HG03521 (cell line): ENCODE measurements around the gene SKOR2.
"Not testable (repeated sequence)": the region's sequence is repeated elsewhere in the genome, so short reads cannot be mapped to it uniquely, and the experiment has no call there.

Experiments used
- ATAC-seq: cut with Tn5 transposase; IDR thresholded peaks from one replicate; pipeline ENCODE4 v1.9.1; 2021; ENCODE audit warnings: mild to moderate bottlenecking, moderate library complexity; ENCODE audit not compliant: unreplicated experiment

SKOR2 gene

DNA sequence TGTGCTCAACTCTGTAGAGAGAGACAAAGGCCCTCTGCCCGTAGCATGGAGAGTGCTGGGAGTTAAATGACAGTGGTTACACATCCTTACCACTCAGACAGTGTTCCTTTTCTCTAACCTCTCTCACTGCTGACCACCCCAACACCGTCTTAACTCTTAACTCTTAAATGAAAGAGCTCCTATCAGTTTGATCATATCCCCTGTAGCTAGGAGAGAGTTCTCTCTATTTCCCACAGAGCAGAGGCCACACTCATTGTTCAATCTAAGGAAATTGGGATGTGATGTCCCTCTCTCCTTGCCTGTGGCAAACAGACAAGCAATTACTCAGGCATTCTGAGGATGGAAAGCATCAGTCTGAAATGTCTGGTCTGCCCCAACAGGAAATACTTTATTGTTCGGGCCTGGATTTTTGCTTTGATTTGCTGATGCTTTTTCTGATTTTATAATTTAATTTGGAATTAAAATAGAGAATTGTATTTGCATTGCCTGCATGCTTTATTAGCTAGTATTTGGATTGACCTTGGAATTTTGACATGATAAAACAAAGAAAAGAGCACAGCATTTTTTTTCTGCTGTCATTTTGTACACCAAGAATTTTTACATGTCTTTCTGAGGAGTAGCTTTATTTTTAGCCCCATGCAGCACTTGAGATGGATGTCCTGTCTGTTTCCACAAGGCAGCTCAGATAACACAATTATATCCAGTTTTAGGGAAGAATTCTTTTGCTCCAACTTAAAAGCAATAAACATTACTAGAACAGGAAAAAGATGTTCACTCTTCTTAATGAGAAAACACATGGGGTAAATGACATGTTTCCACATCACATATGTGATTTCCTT is 47.6 kb downstream of the SKOR2 start:
- ATAC-seq: no peak

DNA sequence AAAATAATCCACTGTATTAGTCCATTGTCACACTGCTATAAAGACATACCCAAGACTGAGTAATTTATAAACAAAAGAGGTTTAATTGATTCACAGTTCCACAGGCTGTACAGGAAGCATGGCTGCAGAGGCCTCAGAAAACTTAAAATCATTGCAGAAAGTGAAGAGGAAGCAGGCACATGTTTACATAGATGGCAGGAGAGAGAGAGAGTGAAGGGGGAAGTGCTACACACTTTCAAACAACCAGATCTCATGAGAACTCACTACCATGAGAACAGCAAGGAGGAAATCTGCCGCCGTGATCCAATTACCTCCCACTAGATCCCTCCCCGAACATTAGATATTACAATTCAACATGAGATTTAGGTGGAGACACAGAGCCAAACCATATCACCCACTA is 55.5 kb downstream of the SKOR2 start:
- not testable (repeated sequence) for ATAC-seq

DNA sequence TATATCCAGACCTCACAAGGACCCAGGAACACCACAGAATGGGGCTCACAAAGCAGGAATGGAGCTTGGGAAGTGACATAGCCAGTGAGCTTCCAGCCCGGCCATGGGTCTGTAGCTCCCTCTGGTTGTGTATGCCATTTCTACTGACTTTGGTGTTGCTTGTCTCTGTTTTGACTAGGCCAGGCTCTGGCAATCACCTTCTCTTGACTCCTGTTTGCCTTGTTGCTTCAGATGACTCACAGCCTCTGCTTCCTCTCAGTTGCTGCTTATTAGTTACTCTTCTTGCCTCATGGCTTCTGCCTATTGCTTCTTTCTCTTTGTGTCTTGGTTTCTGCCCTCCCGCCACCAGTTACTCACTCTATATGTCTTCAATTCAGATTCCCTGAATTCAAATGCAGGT is 59.5 kb downstream of the SKOR2 start:
- ATAC-seq: no peak

DNA sequence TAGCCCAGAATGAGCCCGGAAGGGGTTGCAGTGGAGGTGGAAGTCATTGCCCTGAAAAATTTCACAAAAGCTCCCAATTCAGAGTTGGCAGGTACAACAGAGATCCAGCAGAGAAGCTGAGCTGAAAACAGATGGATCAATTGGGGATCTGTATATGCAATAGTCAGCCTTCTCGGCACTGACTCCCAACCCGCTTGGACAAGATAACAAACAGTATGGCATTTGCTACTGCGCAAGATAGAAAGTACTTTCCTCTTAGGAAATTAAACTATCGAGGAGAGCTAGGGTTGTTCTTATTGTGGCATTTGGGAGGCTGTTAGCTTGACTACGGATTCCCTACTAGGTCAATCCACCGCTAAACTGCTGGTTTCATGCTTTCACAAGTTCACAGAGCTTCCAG is 63.7 kb downstream of the SKOR2 start:
- no peak for ATAC-seq

DNA sequence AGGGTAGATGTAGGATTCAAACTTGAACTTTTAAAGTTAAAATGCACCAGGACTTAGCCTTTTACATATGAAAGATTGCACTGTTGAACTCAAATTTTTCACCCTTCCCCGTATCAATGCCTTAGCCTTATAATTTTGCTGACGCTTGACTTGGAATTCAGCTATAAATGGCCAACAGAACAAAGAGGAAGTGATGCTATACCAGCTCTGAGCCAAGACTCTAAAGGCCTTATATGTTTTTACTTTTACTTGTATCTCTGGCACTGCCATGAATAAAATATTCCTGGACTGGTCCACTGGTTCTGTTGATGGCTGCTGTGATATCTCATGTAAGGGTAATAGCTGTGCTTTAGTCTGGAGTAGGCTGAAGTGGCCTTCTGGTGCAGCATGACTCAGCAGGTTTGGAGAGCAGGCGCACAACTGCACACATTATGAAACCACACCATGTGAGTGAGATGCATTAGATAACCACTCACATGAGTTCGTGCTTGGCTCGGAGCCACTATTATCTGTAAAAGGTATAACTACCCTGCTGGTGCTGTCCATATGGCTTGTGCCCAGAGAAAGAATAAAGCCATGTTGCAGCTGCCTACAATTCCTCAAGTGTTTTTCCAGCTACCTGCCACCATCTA is 66.9 kb downstream of the SKOR2 start:
- ATAC-seq: no peak

DNA sequence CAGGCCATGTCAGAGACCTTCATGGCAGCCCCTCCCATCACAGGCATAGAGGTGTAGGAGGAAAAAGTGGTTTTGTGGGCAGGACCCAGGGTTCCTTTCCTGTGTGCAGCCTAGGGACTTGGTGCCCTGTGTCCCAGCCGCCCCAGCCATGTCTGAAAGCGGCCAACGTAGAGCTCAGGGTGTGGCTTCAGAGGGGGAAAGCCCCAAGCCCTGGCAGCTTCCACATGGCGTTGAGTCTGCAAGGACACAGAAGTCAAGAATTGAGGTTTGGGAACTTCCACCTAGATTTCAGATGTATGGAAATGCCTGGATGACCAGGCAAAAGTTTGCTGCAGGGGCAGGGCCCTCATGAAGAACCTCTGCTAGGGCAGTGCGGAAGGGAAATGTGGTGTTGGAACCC is 69.3 kb downstream of the SKOR2 start:
- ATAC-seq: not testable (repeated sequence)

DNA sequence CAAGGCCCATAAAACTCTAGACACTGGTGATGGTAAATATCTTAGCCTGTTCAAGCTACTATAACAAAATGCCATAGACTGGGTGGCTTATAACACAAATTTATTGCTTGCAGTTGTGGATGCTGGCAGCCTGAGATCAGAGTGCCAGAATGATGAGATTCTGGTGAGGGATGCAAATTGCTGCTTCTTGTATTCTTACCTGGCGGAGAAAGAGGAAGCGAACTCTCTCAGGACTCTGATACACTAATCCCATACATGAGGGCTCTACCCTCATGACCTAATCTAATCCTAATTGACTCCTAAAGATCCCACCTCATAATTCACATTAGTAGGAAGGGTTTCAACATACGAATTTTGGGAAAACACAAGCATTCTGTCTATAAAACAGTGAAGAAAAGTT is 70.7 kb downstream of the SKOR2 start:
- no peak for ATAC-seq

DNA sequence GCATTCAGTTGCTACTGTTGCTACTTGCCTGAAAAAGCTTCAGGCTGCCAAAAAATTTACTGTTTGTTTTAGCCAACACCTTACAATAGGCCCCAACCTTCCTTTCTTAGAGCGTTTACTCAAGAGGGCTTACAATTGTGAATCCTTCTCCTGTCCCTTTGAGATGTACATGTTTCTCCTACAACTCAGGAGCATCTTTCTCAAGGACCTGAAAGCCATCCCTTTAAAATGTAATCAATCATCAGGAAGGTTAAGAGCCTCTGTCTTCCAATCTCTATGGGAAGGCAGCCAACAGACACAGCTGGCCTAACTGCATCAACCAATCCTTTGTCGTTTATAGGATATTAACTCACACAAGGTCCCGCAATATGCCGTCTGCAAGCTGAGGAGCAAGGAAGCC is 71.9 kb downstream of the SKOR2 start:
- no peak for ATAC-seq

DNA sequence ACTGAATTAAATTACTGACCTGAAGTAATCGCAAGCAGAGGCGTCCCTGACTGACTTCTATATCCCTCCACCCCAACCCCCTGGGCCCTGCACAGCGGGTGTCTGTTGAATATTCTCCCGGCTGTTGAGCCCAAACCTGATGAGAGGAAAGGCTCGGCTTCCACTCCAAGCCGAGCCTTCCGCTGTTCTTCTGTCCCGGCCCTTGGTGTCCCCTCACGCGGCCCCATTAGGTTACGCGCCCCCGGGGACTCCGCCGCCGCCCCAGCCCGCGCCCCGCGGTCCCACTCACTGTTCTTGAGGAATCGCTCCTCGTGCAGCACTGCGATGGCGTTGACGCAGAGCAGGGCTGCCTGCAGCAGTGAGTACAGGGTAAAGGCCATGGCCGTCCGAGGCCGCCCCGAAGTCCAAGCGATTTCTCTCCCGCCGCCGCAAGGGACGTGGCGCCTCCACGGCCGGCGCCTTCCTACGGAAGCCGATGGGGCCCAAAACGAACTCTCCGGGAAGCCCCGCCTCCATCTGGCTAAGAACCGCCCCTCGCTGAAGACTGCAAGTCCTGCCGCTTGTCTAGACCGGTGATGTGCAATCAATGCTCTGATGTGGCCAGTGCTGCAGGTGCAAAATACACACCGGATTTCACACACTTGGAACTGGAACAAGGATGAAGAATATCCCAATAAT is 75.4 kb downstream of the SKOR2 start, which contains the start of gene IER3IP1:
Gene IER3IP1 (minus strand): TSS at position 467 of the 678 bp plus-strand sequence. CDS start 87 bp downstream, at position 380.
- peak; percentile 86 for ATAC-seq

DNA sequence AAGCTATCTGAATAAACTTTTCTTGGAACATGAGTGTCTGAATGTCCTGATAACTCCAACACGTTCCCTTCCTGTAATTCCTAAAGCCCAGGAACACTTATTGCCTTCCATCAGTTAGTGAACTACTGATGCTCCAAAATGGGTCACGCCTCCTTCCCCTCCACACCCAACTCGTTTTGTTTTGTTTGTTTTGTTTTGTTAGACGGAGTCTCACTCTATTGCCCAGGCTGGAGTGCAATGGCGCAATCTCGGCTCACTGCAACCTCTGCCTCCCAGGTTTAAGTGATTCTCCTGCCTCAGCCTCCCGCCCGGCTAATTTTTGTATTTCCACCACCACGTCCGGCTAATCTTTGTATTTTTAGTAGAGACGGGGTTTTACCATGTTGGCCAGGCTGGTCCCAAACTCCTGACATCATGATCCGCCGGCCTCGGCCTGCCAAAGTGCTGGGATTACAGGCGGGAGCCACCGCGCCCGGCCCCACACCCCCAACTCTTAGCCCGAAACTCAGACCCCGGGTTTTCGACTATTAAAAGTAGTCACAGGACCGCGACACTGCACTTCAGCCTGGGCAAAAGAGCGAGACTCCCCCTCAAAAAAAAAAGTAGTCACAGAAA is 76.1 kb downstream of the SKOR2 start:
- ATAC-seq: peak; percentile 5

DNA sequence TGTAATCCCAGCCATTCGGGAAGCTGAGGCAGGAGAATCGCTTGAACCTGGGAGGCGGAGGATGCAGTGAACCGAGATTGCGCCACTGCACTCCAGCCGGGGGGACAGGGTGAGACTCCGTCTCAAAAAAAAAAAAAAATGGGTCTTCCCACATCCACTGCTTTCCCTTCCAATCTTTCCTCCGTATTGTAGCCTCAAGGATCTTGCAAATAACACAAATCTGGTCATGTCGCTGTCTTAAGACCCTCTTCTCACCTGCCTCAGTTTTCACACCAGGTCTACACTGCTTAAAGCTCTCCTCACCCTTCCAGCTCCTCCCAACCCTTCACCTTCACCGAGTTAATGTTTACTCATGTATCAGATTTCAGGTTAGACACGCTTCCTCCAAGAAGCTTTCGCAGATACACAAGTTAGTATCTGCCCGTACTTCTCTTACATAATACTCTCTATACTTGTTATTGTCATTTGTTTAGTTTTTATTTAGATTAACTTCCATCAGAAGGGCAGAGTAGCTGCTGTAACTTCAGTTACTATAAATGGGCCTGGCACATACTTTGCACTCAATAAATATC is 76.8 kb downstream of the SKOR2 start:
- ATAC-seq: no peak

DNA sequence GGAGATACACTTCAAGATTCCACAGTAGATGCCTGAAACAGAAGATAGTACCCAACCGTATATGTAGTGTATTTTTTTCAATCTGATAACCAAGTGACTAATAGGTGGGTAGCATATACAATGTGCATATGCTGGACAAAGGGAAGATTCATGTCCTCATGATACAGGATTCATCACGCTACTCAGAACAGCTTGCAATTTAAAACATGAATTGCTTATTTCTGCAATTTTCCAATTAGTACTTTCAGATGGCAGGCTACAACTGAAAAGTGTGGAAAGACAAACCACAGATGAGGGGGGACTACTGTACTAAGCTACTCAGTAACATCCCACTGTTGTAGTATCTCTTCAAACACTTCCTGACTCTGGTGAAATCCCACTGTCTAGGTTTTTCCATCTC is 79.0 kb downstream of the SKOR2 start:
- ATAC-seq: no peak

DNA sequence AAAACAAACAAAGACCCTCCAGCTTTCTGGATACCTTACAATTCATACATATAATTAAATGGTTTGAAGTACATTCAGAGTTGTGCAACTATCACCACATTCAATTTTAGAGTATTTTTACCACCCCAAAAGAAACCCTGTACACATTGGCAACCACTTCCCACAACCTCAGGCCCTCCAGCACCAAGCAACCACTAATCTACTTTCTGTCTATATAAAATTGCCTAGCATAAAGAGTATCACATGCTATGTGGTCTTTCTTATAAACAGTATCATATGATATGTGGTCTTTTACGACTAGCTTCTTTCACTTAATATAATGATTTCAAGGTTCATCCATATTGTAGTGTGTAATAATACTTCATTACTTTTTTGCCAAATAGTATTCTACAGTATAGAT is 82.5 kb downstream of the SKOR2 start:
- no peak for ATAC-seq

DNA sequence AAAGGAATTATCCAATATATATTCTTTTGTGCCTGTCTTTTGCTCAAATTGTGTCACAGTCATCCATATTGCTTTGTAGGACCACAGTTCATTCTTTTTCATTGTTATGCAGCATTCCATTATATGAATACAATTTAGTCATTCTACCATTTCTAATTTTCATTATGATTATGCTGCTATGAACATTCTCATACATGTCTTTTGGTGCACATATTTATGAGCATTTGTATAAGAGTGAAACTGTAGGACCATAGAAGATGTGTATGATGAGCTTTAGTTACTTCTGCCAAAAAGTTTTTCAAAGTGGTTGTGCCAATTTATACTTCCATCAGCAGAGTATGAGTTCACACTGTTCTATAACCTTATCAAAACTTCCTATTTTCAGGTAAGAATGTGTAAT is 83.0 kb downstream of the SKOR2 start:
- no peak for ATAC-seq

DNA sequence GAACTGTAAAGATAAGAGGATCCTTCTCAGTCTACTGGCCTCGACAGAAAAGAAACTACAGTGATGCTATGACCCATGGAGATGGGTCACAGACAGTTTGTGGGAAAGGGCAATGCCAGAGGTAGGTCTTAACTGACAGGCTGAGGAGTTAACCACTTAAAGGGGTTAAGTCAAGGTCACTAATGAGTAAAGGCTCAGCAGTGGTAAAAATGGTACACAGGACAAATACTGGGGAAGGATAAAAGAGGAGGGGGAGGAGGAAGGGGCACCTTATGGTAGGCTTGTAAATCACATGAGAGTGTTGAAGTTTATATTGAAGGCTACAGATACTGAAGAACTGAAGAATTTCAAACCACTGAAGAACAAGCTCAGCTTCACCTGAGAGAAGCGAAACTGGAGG is 85.2 kb downstream of the SKOR2 start:
- no peak for ATAC-seq

DNA sequence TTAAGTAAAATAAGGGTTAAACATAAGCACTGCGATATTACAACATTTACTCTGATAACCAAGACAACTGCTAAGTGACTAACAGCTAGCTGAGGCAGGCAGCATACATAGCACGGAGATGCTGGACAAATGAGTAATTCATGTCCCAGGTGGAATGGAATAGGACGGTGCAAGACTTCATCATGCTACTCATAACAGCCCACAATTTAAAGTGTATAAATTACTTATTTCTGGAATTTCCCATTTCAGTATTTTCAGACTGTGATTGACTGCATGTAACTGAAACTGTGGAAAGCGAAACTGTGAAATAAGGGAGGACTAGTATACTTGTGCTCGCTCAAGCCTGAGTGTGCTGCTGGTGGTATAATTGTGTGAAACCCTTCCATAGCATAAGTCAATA is 88.2 kb downstream of the SKOR2 start:
- peak; percentile 75 for ATAC-seq

DNA sequence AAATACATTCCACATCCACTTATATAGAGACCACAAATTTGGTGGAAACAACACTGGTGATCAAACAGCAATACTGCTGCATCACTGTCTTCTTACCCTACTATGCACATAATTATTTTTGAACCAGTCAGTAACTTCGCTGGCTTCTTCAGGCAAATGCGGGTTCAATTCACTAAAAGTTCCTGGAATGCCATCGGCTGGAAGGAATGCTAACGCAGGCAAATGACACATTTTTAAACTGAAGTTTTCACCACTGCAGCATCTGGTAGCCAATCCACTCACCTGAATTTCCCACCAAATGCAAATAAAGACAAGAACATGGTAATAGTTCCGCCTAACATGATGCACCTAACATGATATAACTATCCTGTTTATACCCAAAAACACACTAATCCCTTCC is 91.2 kb downstream of the SKOR2 start:
- ATAC-seq: no peak

DNA sequence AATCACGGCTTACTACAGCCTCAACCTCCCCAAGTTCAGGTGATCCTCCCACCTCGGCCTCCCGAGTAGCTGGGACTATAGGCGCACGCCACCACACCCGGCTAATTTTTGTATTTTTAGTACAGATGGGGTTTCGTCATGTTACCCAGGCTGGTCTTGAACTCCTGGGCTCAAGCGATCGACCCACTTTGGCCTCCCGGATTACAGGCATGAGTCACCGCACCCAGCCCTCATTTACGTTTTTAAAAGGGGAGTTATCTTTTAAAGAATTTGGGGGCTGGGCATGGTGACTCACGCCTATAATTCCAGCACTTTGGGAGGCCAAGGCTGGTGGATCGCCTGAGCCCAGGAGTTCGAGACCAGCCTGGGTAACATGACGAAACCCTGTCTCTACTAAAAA is 93.1 kb downstream of the SKOR2 start:
- not testable (repeated sequence) for ATAC-seq
